ENCODE measurements around the gene RAB14.

- TF ChIP-seq POLR2A (IDR thresholded peaks at IDR 0.05), result no peak
- no peak for TF ChIP-seq CTCF (IDR thresholded peaks at IDR 0.05)
Observed at GRCh38 chr9:121133104-121133816, 68.4 kb downstream of the RAB14 start.
